ENCODE measurements around the gene MMGT1. TPM values are rescaled to one million over a fixed set of nuclear protein-coding genes. Genes with fewer than 3 reads are reported as not detected.
"Not testable (repeated sequence)": the region's sequence is repeated elsewhere in the genome, so short reads cannot be mapped to it uniquely, and the experiment has no call there.

Gene MMGT1
- total and polyA plus RNA-seq, 7 donors, result 8.9 to 21.1 (median 18.5) TPM

DNA sequence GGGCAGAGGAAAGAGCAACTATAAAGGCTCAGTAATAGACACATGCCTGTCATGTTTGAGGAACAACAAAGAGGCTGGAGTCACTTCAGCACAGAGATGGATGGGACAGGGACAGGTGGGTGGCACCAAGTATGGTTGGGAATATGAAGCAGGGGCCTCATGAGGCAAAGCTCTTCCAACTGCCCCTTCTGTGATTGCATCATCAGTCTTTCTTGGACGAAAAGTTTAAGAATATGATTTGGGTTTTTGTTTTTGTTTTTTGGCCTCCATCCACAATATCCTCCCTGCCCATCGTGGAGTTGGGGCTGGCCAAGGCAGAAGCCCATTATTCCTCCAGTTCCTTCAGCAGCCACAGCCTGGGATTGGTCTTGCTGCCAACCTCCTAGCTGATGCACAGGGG, 45.9 kb downstream of the MMGT1 start:
- 11 to 29% (median 28%) methylated on average over 2 of the region's 2 CpGs for WGBS, 3 donors
- Histone ChIP-seq H3K4me1 (no peaks in the 10 kb centered on the region), H3K4me3 (no peak overlapping the region), H3K27me3 (ENCODE audit: insufficient read depth in 3 of 3, low read length in 2 of 3) (no peaks in the 10 kb centered on the region), H3K27ac (no peak overlapping the region), H3K36me3 (ENCODE audit: insufficient read depth in 1 of 2, low read depth in 1 of 2) (no peaks in the 10 kb centered on the region), H3K9me3 (no peaks in the 10 kb centered on the region)
- intact Hi-C loops (cut with DNase I), result no loop called here
- TF ChIP-seq, protein P1, sequence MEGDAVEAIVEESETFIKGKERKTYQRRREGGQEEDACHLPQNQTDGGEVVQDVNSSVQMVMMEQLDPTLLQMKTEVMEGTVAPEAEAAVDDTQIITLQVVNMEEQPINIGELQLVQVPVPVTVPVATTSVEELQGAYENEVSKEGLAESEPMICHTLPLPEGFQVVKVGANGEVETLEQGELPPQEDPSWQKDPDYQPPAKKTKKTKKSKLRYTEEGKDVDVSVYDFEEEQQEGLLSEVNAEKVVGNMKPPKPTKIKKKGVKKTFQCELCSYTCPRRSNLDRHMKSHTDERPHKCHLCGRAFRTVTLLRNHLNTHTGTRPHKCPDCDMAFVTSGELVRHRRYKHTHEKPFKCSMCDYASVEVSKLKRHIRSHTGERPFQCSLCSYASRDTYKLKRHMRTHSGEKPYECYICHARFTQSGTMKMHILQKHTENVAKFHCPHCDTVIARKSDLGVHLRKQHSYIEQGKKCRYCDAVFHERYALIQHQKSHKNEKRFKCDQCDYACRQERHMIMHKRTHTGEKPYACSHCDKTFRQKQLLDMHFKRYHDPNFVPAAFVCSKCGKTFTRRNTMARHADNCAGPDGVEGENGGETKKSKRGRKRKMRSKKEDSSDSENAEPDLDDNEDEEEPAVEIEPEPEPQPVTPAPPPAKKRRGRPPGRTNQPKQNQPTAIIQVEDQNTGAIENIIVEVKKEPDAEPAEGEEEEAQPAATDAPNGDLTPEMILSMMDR (IDR thresholded peaks at IDR 0.05), result no peak
- no peak for ATAC-seq
- DNase-seq, result no peak

DNA sequence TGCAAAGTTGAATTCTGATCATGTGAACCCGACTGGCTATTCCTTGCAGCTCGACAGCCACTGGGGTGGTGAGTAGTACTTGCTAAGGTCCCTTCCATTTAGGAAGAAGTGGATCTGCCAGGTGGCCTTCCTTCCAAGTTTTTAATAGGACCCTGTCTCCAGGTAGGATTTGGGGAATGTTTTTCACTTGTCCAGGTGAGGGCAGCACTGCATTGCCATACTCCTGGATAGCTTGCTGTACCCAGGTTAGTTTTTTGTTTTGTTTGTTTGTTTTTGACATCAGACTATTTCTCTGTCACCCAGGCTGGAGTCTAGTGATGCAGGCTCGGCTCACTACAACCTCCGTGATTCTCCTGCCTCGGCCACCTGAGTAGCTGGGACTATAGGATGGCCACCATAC, 50.4 kb downstream of the MMGT1 start:
- TF ChIP-seq, protein P1 (IDR thresholded peaks at IDR 0.05), result no peak
- no peak overlapping the region for H3K27ac ChIP-seq
- H3K4me1 ChIP-seq, result no peaks in the 10 kb centered on the region
- 43 to 83% (median 80%) methylated on average over 5 of the region's 5 CpGs for WGBS, 3 donors
- peaks cover 0 to 12% (median 0%) of the 10 kb centered on the region in 3 donors for H3K27me3 ChIP-seq (ENCODE audit: insufficient read depth in 3 of 3, low read length in 2 of 3)
- intact Hi-C loops (cut with DNase I), result no loop called here
- ATAC-seq, result no peak
- H3K36me3 ChIP-seq (ENCODE audit: insufficient read depth in 1 of 2, low read depth in 1 of 2), result no peaks in the 10 kb centered on the region
- no peak for DNase-seq
- H3K9me3 ChIP-seq, result no peaks in the 10 kb centered on the region
- H3K4me3 ChIP-seq, result no peak overlapping the region

GRCh38 chrX:135920516-135920915, 53.3 kb downstream of the MMGT1 start:
- peaks cover 0 to 12% (median 0%) of the 10 kb centered on the region in 3 donors for H3K27me3 ChIP-seq (ENCODE audit: insufficient read depth in 3 of 3, low read length in 2 of 3)
- H3K4me1 ChIP-seq; intact Hi-C loops (cut with DNase I); ATAC-seq; DNase-seq; H3K27ac ChIP-seq; H3K4me3 ChIP-seq; H3K36me3 ChIP-seq (ENCODE audit: insufficient read depth in 1 of 2, low read depth in 1 of 2); H3K9me3 ChIP-seq: not testable (repeated sequence)
- WGBS, 3 donors, result 31 to 55% methylated on average over 1 of the region's 1 CpG; no CpG with 5 or more reads in 1 of the 3 donors

DNA sequence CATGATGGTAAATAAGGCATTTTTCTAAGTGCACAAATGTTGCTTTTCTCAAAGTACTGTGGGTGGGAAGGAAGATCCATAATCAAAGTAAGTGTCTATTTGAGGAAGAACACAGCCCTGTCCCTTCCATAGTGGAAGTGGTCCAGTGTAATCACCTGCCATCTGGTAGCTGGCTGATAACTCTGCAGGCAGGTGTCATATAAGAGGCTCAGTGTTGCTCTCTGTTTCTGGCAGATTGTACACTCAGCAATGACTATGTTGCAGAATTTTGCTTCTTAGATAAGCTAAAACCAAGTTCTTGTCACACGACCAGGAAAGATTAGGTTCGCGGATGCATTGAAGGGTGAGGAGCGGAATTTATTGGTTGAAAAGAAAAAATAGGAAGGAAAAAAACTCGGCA, 59.4 kb downstream of the MMGT1 start:
- WGBS, 3 donors, result 73 to 92% (median 85%) methylated on average over 5 of the region's 5 CpGs
- TF ChIP-seq, protein P1 (IDR thresholded peaks at IDR 0.05), result no peak

More for the DNA sequence above, 59.4 kb downstream of the MMGT1 start:
- no peak overlapping the region for H3K27ac ChIP-seq
- H3K4me1 ChIP-seq, result no peaks in the 10 kb centered on the region
- intact Hi-C loops (cut with DNase I), result no loop called here
- peaks cover 0 to 4% (median 0%) of the 10 kb centered on the region in 3 donors for H3K27me3 ChIP-seq (ENCODE audit: insufficient read depth in 3 of 3, low read length in 2 of 3)
- no peak for ATAC-seq
- no peaks in the 10 kb centered on the region for H3K9me3 ChIP-seq
- no peak overlapping the region for H3K4me3 ChIP-seq
- no peak for DNase-seq
- H3K36me3 ChIP-seq (ENCODE audit: insufficient read depth in 1 of 2, low read depth in 1 of 2), result no peaks in the 10 kb centered on the region

Other genes starting within 250 kb of the MMGT1 start
- not detected for gene CT45A3, start 205.8 kb downstream of the MMGT1 start, total RNA-seq
- gene CT45A3, start 205.8 kb downstream of the MMGT1 start, polyA plus RNA-seq, result not detected
- not detected for gene CT45A5, start 188.5 kb downstream of the MMGT1 start, total RNA-seq
- not detected for gene CT45A5, start 188.5 kb downstream of the MMGT1 start, polyA plus RNA-seq
- gene CT45A6, start 171.2 kb downstream of the MMGT1 start, total RNA-seq, result not detected
- gene CT45A6, start 171.2 kb downstream of the MMGT1 start, polyA plus RNA-seq, result not detected
- gene CT45A2, start 154.0 kb downstream of the MMGT1 start, total RNA-seq, result not detected
- gene CT45A2, start 154.0 kb downstream of the MMGT1 start, polyA plus RNA-seq, result not detected
- gene CT45A7, start 136.7 kb downstream of the MMGT1 start, total RNA-seq, result not detected
- not detected for gene CT45A7, start 136.7 kb downstream of the MMGT1 start, polyA plus RNA-seq
- gene CT45A8, start 119.5 kb downstream of the MMGT1 start, total RNA-seq, result not detected
- gene CT45A8, start 119.5 kb downstream of the MMGT1 start, polyA plus RNA-seq, result not detected
- gene CT45A9, start 102.2 kb downstream of the MMGT1 start, total RNA-seq, result not detected
- gene CT45A9, start 102.2 kb downstream of the MMGT1 start, polyA plus RNA-seq, result not detected
- not detected for gene CT45A10, start 80.5 kb downstream of the MMGT1 start, total RNA-seq
- gene CT45A10, start 80.5 kb downstream of the MMGT1 start, polyA plus RNA-seq, result not detected
- not detected for gene SAGE1, start 80.3 kb downstream of the MMGT1 start, total RNA-seq
- gene SAGE1, start 80.3 kb downstream of the MMGT1 start, polyA plus RNA-seq, result not detected
- gene SLC9A6, start 11.4 kb upstream of the MMGT1 start, total RNA-seq, result 10 to 100 TPM in 1 of 4 donors, 1 to 10 TPM in 3; 8.8 to 11.8 (median 9.1) TPM
- gene SLC9A6, start 11.4 kb upstream of the MMGT1 start, polyA plus RNA-seq, result 10 to 100 TPM in 1 of 3 donors, 1 to 10 TPM in 2; 7.9 to 16.9 (median 8.0) TPM
- 1,000 to 10,000 TPM; 6,074 to 8,382 (median 6,962) TPM for gene FHL1, start 173.5 kb upstream of the MMGT1 start, total RNA-seq
- gene FHL1, start 173.5 kb upstream of the MMGT1 start, polyA plus RNA-seq, result 1,000 to 10,000 TPM in 2 of 3 donors, 100 to 1,000 TPM in 1; 325 to 4,774 (median 2,961) TPM